C4-2B (cell line): ENCODE results near the gene PSMG4.

Experiments used
- H3K27ac ChIP-seq: fragments of 450-650 bp; 2 replicates; pipeline ENCODE4 v1.5.1; 2017
- CTCF ChIP-seq: fragments of 450-650 bp; conservative IDR thresholded peaks from 2 replicates; pipeline ENCODE4 v1.5.1; 2017; ENCODE audit warnings: mild to moderate bottlenecking
- ZFX ChIP-seq: fragments of 450-650 bp; IDR thresholded peaks from 2 replicates; pipeline ENCODE4 v1.6.1; 2017

PSMG4 gene

GRCh38 chr6:3230900-3231246 lies 27.9 kb upstream of the PSMG4 start:
- H3K27ac ChIP-seq, result no peak overlapping the region
- TF ChIP-seq ZFX, result no peak
- TF ChIP-seq CTCF, result no peak

- TF ChIP-seq ZFX, result no peak
- no peak overlapping the region for H3K27ac ChIP-seq
These were observed 27.3 kb upstream of the PSMG4 start for GRCh38 chr6:3231247-3232016.

GRCh38 chr6:3232017-3232945 lies 26.5 kb upstream of the PSMG4 start:
- no peak overlapping the region for H3K27ac ChIP-seq
- TF ChIP-seq ZFX (no peak), CTCF (no peak)

GRCh38 chr6:3233321-3233720 lies 25.4 kb upstream of the PSMG4 start:
- H3K27ac ChIP-seq, result no peak overlapping the region
- no peak for TF ChIP-seq ZFX
- no peak for TF ChIP-seq CTCF

GRCh38 chr6:3233904-3234303 lies 24.8 kb upstream of the PSMG4 start:
- no peak overlapping the region for H3K27ac ChIP-seq
- no peak for TF ChIP-seq ZFX
- no peak for TF ChIP-seq CTCF

- no peak for TF ChIP-seq ZFX
- no peak for TF ChIP-seq CTCF
- H3K27ac ChIP-seq, result no peak overlapping the region
These were observed 23.3 kb upstream of the PSMG4 start for GRCh38 chr6:3235486-3235885.

- TF ChIP-seq CTCF, result no peak
- no peak for TF ChIP-seq ZFX
- H3K27ac ChIP-seq, result no peak overlapping the region
These were observed 22.7 kb upstream of the PSMG4 start for GRCh38 chr6:3236005-3236404.
